ENCODE results near the gene RPL35. TPM values are rescaled to one million over a fixed set of nuclear protein-coding genes. Genes with fewer than 3 reads are reported as not detected.

Gene RPL35
- total and polyA plus RNA-seq, 2 donors from 2014 or later: 910 to 2,355 TPM

DNA sequence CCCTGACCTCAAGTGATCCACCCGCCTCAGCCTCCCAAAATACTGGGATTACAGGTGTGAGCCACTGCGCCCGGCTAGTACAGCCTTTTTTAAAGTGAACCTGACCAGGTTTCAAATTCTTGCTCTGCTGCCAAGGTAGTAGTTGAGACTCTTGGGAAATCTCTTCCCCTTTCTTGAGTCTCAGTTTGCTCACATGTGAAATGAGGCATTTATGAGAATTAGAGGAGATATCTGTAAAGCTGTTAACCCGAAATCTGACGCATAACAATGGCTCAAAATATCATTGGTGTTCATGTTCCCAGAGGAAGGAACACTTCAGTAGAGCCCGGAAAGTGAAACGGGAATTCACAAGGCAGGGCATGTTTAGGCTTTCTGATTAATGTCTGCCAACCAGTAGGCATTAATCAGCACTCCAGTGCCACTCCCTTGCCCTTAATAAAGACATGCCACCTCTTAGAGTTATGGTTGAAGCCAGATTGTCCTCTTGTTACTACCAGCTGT lies 1.7 kb upstream of the RPL35 start:
- peaks cover 6 to 19% (median 7%) of the 10 kb centered on the region in 3 donors for H3K4me1 ChIP-seq (ENCODE audit: control insufficient read depth in 2 of 3, insufficient read depth in 2 of 3, low read depth in 1 of 3, low read length in 3 of 3)
- peaks cover 8 to 22% (median 9%) of the 10 kb centered on the region in 3 donors for H3K36me3 ChIP-seq (ENCODE audit: control insufficient read depth in 2 of 3, insufficient read depth in 3 of 3, low read length in 3 of 3)
- no peaks in the 10 kb centered on the region for H3K27me3 ChIP-seq (ENCODE audit: control insufficient read depth, insufficient read depth, low read length)
- H3K9me3 ChIP-seq (ENCODE audit: control insufficient read depth in 2 of 3, insufficient read depth in 1 of 3, low read length in 3 of 3): no peaks in the 10 kb centered on the region
- no peak for DNase-seq
- TF ChIP-seq, protein P1, sequence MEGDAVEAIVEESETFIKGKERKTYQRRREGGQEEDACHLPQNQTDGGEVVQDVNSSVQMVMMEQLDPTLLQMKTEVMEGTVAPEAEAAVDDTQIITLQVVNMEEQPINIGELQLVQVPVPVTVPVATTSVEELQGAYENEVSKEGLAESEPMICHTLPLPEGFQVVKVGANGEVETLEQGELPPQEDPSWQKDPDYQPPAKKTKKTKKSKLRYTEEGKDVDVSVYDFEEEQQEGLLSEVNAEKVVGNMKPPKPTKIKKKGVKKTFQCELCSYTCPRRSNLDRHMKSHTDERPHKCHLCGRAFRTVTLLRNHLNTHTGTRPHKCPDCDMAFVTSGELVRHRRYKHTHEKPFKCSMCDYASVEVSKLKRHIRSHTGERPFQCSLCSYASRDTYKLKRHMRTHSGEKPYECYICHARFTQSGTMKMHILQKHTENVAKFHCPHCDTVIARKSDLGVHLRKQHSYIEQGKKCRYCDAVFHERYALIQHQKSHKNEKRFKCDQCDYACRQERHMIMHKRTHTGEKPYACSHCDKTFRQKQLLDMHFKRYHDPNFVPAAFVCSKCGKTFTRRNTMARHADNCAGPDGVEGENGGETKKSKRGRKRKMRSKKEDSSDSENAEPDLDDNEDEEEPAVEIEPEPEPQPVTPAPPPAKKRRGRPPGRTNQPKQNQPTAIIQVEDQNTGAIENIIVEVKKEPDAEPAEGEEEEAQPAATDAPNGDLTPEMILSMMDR (IDR thresholded peaks at IDR 0.05; ENCODE audit: borderline replicate concordance, extremely low read depth, insufficient read depth): no peak
- H3K4me3 ChIP-seq (ENCODE audit: low read length in 3 of 3): no peak overlapping the region
- H3K9ac ChIP-seq (ENCODE audit: low read length in 3 of 3): peak overlapping the region in 2 of 3 donors; percentile 55 to 58
- no peak overlapping the region for H3K27ac ChIP-seq (ENCODE audit: low read depth in 2 of 2, low read length in 2 of 2)
- no peak for FAIRE-seq
- intact Hi-C loops (cut with DNase I): no loop called here

DNA sequence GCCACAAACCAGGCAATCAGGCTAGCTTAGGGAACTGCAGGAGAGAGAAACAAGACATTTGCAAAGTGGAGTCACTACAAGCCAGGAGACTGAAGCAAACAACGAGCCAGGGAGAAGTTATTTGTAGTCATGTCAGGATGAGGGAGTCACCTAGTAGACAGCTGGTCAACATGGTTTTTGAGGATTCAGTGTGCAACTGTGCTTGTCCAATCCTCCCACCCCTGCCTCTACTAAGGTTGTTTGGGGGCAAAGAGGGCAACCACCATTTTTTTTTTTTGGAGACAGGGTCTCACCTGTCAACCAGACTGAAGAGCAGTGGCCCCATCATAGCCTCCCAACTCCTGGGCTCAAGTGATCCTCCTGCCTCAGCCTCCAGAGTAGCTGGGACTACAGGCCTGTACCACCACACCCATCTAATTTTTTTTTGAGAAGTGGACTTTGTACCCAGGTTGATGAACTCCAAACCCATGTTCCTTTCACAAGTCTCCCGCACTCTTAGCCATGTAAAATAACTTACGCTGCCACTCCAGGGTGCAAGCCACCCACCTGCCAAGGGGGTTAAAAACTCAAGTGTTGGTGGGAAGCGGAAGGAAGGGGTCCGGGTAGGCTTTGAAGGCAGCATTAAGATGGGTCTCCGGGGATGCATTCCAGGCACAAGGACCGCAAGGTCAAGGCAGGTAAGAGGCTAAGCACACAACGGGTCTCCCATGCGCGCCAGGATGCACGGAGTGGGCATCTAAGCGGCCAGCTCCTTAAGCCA lies 995 bp downstream of the RPL35 start:
- intact Hi-C loops (cut with DNase I): no loop called here
- TF ChIP-seq, protein P1 (IDR thresholded peaks at IDR 0.05; ENCODE audit: borderline replicate concordance, extremely low read depth, insufficient read depth): no peak
- Histone ChIP-seq H3K27me3 (ENCODE audit: control insufficient read depth, insufficient read depth, low read length) (no peaks in the 10 kb centered on the region), H3K4me3 (ENCODE audit: low read length in 3 of 3) (peak overlapping the region; percentile 76 to 85 (median 81)), H3K9me3 (ENCODE audit: control insufficient read depth in 2 of 3, insufficient read depth in 1 of 3, low read length in 3 of 3) (no peaks in the 10 kb centered on the region), H3K27ac (ENCODE audit: low read depth in 2 of 2, low read length in 2 of 2) (peak overlapping the region; percentile 83 to 91), H3K36me3 (ENCODE audit: control insufficient read depth in 2 of 3, insufficient read depth in 3 of 3, low read length in 3 of 3) (peaks cover 9 to 32% (median 17%) of the 10 kb centered on the region in 3 donors), H3K4me1 (ENCODE audit: control insufficient read depth in 2 of 3, insufficient read depth in 2 of 3, low read depth in 1 of 3, low read length in 3 of 3) (peaks cover 0 to 12% (median 6%) of the 10 kb centered on the region in 3 donors), H3K9ac (ENCODE audit: low read length in 3 of 3) (peak overlapping the region; percentile 78 to 99 (median 85))
- no peak for DNase-seq
- no peak for FAIRE-seq

DNA sequence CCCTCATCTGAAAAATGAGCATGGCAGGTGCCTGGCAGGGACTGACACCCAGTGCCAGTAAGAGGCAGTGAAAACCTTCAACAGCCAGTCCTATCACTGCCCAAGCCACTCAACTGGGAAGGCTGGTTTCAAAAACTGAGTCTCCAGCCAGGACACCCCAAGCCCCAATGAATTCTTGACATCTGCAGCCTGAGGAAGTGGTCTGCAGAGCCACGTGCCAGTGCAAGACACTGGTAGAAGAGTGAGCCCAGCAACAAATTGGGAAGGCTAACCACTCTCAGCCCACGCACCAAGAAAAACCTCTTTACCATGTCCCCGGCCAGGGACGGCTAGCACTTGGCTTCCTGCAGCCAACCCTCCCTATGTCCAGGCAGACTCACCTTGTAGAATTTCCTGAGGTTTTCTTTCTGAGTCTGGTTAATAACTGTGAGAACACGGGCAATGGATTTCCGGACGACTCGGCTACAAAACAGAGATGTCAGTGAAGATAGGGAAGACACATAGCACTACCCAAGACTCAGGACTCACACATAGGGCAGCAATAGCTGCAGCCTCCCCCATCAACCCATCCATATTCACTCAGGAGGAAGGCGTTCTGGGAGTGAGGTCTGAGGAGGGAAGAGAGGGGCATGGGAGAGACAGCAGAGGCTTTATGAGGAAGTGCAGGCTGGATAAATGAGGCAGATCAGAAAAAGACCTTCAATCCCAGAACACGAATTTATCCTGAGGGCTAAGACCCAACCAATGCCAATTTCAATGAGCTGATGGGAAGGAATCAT lies 1.8 kb downstream of the RPL35 start:
- TF ChIP-seq, protein P1 (IDR thresholded peaks at IDR 0.05; ENCODE audit: borderline replicate concordance, extremely low read depth, insufficient read depth): no peak
- no peaks in the 10 kb centered on the region for H3K27me3 ChIP-seq (ENCODE audit: control insufficient read depth, insufficient read depth, low read length)
- H3K9me3 ChIP-seq (ENCODE audit: control insufficient read depth in 2 of 3, insufficient read depth in 1 of 3, low read length in 3 of 3): no peaks in the 10 kb centered on the region
- peak overlapping the region; percentile 78 to 99 (median 85) for H3K9ac ChIP-seq (ENCODE audit: low read length in 3 of 3)
- H3K27ac ChIP-seq (ENCODE audit: low read depth in 2 of 2, low read length in 2 of 2): no peak overlapping the region
- FAIRE-seq (no peak), DNase-seq (no peak)
- intact Hi-C loops (cut with DNase I): no loop called here
- peak overlapping the region; percentile 76 to 85 (median 81) for H3K4me3 ChIP-seq (ENCODE audit: low read length in 3 of 3)
- H3K36me3 ChIP-seq (ENCODE audit: control insufficient read depth in 2 of 3, insufficient read depth in 3 of 3, low read length in 3 of 3): peaks cover 9 to 32% (median 17%) of the 10 kb centered on the region in 3 donors
- H3K4me1 ChIP-seq (ENCODE audit: control insufficient read depth in 2 of 3, insufficient read depth in 2 of 3, low read depth in 1 of 3, low read length in 3 of 3): peaks cover 0 to 12% (median 6%) of the 10 kb centered on the region in 3 donors
